OCI-LY1 (cell line): ENCODE results near the gene ANP32E.

Experiments used
- EZH2 ChIP-seq: fragments of 200-600 bp; sonication (generic), shearing (Covaris generic); IDR thresholded peaks from 2 replicates; pipeline ENCODE4 v1.8.0; 2017; ENCODE audit warnings: borderline replicate concordance, mixed run types, mild to moderate bottlenecking, antibody characterized with exemption, low read length, moderate library complexity, mixed read lengths
- TF ChIP-seq, protein P1 (sequence below): fragments of 200-600 bp; sonication (generic), shearing (Covaris generic); IDR thresholded peaks from 2 replicates; pipeline ENCODE4 v1.5.1; 2017; ENCODE audit warnings: mild to moderate bottlenecking, antibody characterized with exemption, low read length, moderate library complexity, mixed read lengths

GRCh38 chr1:150186789-150187559, 48.9 kb downstream of the ANP32E start:
- TF ChIP-seq, protein P1, sequence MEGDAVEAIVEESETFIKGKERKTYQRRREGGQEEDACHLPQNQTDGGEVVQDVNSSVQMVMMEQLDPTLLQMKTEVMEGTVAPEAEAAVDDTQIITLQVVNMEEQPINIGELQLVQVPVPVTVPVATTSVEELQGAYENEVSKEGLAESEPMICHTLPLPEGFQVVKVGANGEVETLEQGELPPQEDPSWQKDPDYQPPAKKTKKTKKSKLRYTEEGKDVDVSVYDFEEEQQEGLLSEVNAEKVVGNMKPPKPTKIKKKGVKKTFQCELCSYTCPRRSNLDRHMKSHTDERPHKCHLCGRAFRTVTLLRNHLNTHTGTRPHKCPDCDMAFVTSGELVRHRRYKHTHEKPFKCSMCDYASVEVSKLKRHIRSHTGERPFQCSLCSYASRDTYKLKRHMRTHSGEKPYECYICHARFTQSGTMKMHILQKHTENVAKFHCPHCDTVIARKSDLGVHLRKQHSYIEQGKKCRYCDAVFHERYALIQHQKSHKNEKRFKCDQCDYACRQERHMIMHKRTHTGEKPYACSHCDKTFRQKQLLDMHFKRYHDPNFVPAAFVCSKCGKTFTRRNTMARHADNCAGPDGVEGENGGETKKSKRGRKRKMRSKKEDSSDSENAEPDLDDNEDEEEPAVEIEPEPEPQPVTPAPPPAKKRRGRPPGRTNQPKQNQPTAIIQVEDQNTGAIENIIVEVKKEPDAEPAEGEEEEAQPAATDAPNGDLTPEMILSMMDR: peak; percentile 61
- TF ChIP-seq EZH2: no peak
